ENCODE data around the gene COL4A6. TPM values are rescaled to one million over a fixed set of nuclear protein-coding genes. Genes with fewer than 3 reads are reported as not detected.

The COL4A6 gene
- total and polyA plus RNA-seq, 10 of the 15 experiments (the other 5 are each of a cell fraction or from before 2014, with no cell fraction given), result 0.02 to 0.56 (median 0.05) TPM; not detected in 3

DNA sequence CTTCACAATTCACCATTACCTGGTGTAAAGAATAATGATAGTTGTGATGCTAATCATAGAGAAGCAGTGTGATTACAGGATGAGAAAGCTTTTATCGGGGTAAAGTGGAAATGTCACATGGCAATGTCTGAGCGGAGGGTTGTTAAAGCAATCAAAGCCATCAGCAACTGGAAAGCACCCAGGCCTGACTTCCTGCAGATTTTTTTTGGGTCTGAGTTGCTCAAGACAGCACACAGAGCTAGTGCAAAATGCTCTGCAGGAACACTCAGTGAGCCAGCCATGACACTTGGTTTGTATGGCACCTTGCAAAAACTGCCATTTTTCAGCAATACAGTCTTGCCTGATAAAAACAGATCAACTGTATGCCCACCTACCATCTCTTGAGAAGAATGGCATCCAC lies 152.9 kb downstream of the COL4A6 start:
- FAIRE-seq, result no peak
- Histone ChIP-seq H3K79me2 (ENCODE audit: control insufficient read depth, insufficient read depth, low read length) (no peaks in the 10 kb centered on the region), H3K27me3 (replicated peaks in 1 of 2; ENCODE audit: control insufficient read depth in 2 of 2, insufficient read depth in 2 of 2, low read length in 1 of 2) (no peaks in the 10 kb centered on the region), H2AFZ (ENCODE audit: control insufficient read depth, low read depth, low read length) (no peak overlapping the region), H3K4me3 (no peak overlapping the region), H3K4me2 (ENCODE audit: control insufficient read depth, insufficient read depth) (no peak overlapping the region), H3K27ac (ENCODE audit: control insufficient read depth, insufficient read depth) (no peak overlapping the region), H3K4me1 (ENCODE audit: control insufficient read depth, insufficient read depth, low read length) (no peaks in the 10 kb centered on the region), H3K36me3 (ENCODE audit: control insufficient read depth in 2 of 2, insufficient read depth in 2 of 2, low read length in 1 of 2) (no peaks in the 10 kb centered on the region), H4K20me1 (ENCODE audit: control insufficient read depth, insufficient read depth) (no peaks in the 10 kb centered on the region), H3K9ac (ENCODE audit: control insufficient read depth, insufficient read depth, low read length) (no peak overlapping the region), H3K9me3 (replicated peaks; ENCODE audit: control insufficient read depth, insufficient read depth, low read length) (no peaks in the 10 kb centered on the region)
- RAD21 ChIA-PET (ENCODE audit: unreplicated experiment), result no interaction called here
- intact Hi-C loops (cut with micrococcal nuclease; ENCODE audit: unreplicated experiment) (no loop called here), in situ Hi-C loops (cut with MboI) (no loop called here)
- POLR2A ChIA-PET, result no interaction called here
- TF ChIP-seq BRCA1 (IDR thresholded peaks at IDR 0.05; ENCODE audit: low read depth, low read length) (no peak), SIX5 (IDR thresholded peaks at IDR 0.05; ENCODE audit: low read depth, low read length, severe bottlenecking) (no peak), SP1 (IDR thresholded peaks at IDR 0.05; ENCODE audit: low read depth, low read length) (no peak), NR2C1 (IDR thresholded peaks at IDR 0.05) (no peak), YBX1 (IDR thresholded peaks at IDR 0.05) (no peak), BMI1 (IDR thresholded peaks at IDR 0.05; ENCODE audit: borderline replicate concordance) (no peak)
- TF ChIP-seq, protein P1, sequence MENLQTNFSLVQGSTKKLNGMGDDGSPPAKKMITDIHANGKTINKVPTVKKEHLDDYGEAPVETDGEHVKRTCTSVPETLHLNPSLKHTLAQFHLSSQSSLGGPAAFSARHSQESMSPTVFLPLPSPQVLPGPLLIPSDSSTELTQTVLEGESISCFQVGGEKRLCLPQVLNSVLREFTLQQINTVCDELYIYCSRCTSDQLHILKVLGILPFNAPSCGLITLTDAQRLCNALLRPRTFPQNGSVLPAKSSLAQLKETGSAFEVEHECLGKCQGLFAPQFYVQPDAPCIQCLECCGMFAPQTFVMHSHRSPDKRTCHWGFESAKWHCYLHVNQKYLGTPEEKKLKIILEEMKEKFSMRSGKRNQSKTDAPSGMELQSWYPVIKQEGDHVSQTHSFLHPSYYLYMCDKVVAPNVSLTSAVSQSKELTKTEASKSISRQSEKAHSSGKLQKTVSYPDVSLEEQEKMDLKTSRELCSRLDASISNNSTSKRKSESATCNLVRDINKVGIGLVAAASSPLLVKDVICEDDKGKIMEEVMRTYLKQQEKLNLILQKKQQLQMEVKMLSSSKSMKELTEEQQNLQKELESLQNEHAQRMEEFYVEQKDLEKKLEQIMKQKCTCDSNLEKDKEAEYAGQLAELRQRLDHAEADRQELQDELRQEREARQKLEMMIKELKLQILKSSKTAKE (IDR thresholded peaks at IDR 0.05; ENCODE audit: low read depth, poor library complexity, severe bottlenecking), result no peak
- no TSS peak for BruUV-seq (replicated peaks)
- CTCF ChIA-PET, result no interaction called here
- WGBS (ENCODE audit: insufficient coverage, insufficient replicate concordance, low lambda C conversion rate, missing lambda C conversion rate), result 0% methylated on average over 2 of the region's 2 CpGs
- SMC1A ChIA-PET (ENCODE audit: uncharacterized antibody, unreplicated experiment), result interaction anchor here (2.2 kb wide), 1 partner anchor 14 kb away, joined by 6 read pairs; no protein-coding TSS in a partner anchor
- DNase-seq (ENCODE audit: low read depth, low spot score), result no peak
- ATAC-seq, result no peak

DNA sequence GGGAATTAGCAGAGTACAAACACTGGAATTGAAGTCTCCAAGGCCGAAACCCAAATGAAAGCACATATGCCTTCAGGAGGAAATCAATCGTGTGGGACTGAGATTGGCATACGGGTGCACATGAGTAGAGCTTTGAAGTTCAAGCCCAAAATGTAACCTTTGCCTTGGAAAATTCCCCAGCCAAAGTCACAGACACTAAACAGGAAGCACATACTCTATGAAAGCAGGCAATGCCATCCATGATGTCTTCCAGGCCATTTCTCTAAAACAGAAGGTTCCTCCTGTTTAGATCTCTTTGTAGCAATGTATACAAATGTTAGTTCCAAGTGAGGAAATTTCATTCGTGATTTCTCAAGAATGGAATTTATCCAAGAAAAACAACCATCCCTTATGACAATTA lies 162.5 kb downstream of the COL4A6 start:
- BruUV-seq (replicated peaks), result no TSS peak
- in situ Hi-C loops (cut with MboI), result no loop called here
- RAD21 ChIA-PET (ENCODE audit: unreplicated experiment), result no interaction called here
- Histone ChIP-seq H3K36me3 (ENCODE audit: control insufficient read depth in 2 of 2, insufficient read depth in 2 of 2, low read length in 1 of 2) (no peaks in the 10 kb centered on the region), H3K4me1 (ENCODE audit: control insufficient read depth, insufficient read depth, low read length) (no peaks in the 10 kb centered on the region), H3K4me3 (no peak overlapping the region), H3K79me2 (ENCODE audit: control insufficient read depth, insufficient read depth, low read length) (no peaks in the 10 kb centered on the region), H3K4me2 (ENCODE audit: control insufficient read depth, insufficient read depth) (no peak overlapping the region), H3K27ac (ENCODE audit: control insufficient read depth, insufficient read depth) (no peak overlapping the region), H3K9me3 (replicated peaks; ENCODE audit: control insufficient read depth, insufficient read depth, low read length) (no peaks in the 10 kb centered on the region), H3K27me3 (replicated peaks in 1 of 2; ENCODE audit: control insufficient read depth in 2 of 2, insufficient read depth in 2 of 2, low read length in 1 of 2) (no peaks in the 10 kb centered on the region), H2AFZ (ENCODE audit: control insufficient read depth, low read depth, low read length) (no peak overlapping the region), H4K20me1 (ENCODE audit: control insufficient read depth, insufficient read depth) (no peaks in the 10 kb centered on the region), H3K9ac (ENCODE audit: control insufficient read depth, insufficient read depth, low read length) (no peak overlapping the region)
- SMC1A ChIA-PET (ENCODE audit: uncharacterized antibody, unreplicated experiment), result no interaction called here
- DNase-seq (ENCODE audit: low read depth, low spot score), result no peak
- no peak for ATAC-seq
- CTCF ChIA-PET, result no interaction called here
- WGBS (ENCODE audit: insufficient coverage, insufficient replicate concordance, low lambda C conversion rate, missing lambda C conversion rate), result 2% methylated on average over 4 of the region's 4 CpGs
- intact Hi-C loops (cut with micrococcal nuclease; ENCODE audit: unreplicated experiment), result no loop called here
- TF ChIP-seq CEBPB (IDR thresholded peaks at IDR 0.05; ENCODE audit: borderline replicate concordance in 1 of 2, low read depth in 2 of 2, low read length in 2 of 2), result no peak
- no peak for TF ChIP-seq ZNF274 (IDR thresholded peaks at IDR 0.05; ENCODE audit: insufficient read depth, insufficient read length)
- TF ChIP-seq CHD4 (IDR thresholded peaks at IDR 0.05), result no peak
- no peak for TF ChIP-seq MYC (IDR thresholded peaks at IDR 0.05; ENCODE audit: insufficient read depth, insufficient read length, insufficient replicate concordance, low read length, severe bottlenecking)
- no peak for TF ChIP-seq JUND (IDR thresholded peaks at IDR 0.05; ENCODE audit: low read depth, low read length)
- no peak for FAIRE-seq
- POLR2A ChIA-PET, result no interaction called here
